Measurements from ENCODE around the gene DAPK1.

Gene DAPK1

DNA sequence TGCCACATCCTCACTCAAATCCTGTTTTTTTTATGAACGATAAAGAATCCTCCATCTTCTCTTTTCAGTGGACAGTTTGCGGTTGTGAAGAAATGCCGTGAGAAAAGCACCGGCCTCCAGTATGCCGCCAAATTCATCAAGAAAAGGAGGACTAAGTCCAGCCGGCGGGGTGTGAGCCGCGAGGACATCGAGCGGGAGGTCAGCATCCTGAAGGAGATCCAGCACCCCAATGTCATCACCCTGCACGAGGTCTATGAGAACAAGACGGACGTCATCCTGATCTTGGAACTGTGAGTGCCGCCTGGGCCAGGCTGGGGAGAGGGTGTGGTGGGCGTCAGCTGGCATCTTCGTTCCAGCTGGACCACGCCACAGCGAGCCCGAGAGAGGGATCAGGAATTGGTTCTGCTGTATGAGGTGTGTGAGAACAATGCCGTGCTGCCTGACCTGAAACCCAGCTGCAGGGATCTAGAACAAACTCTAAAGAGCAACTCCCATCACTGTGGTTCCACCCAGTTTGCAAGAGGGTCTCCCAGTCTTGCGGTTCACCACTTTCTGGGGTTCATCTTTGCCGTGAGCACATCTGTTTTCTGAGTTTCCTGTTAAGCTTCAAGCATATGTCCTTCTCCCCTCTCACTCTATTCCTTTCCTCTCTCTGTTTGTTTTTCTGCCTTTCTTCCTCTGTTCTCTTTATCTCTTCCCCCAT lies 107.4 kb downstream of the DAPK1 start:
- TF ChIP-seq, protein P1, sequence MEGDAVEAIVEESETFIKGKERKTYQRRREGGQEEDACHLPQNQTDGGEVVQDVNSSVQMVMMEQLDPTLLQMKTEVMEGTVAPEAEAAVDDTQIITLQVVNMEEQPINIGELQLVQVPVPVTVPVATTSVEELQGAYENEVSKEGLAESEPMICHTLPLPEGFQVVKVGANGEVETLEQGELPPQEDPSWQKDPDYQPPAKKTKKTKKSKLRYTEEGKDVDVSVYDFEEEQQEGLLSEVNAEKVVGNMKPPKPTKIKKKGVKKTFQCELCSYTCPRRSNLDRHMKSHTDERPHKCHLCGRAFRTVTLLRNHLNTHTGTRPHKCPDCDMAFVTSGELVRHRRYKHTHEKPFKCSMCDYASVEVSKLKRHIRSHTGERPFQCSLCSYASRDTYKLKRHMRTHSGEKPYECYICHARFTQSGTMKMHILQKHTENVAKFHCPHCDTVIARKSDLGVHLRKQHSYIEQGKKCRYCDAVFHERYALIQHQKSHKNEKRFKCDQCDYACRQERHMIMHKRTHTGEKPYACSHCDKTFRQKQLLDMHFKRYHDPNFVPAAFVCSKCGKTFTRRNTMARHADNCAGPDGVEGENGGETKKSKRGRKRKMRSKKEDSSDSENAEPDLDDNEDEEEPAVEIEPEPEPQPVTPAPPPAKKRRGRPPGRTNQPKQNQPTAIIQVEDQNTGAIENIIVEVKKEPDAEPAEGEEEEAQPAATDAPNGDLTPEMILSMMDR (IDR thresholded peaks at IDR 0.05; ENCODE audit: insufficient read depth, low read depth, low read length, missing control alignments): no peak
- DNase-seq (ENCODE audit: low read depth): no peak
- H3K4me3 ChIP-seq (ENCODE audit: low read length): no peak overlapping the region

DNA sequence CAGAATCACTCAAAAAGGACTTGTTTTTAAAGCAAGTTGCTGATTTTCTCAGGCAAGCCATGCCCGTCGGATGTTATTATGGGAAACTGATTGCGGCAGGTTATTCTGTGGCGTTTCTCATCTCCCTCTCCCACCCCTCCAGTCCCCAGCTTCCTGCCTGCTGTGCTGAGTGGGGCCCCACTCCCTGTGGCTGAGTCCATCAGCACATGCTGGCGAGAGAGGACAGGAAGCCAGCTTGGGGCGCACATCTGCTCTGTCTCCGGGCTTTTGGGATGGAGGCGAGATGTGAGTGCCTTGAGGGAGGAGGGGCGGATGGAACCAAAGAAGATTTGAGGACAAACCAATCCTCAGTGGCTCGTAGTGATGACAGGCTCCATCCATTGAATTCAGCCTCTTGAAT lies 108.0 kb downstream of the DAPK1 start:
- TF ChIP-seq, protein P1 (IDR thresholded peaks at IDR 0.05; ENCODE audit: insufficient read depth, low read depth, low read length, missing control alignments): no peak
- H3K4me3 ChIP-seq (ENCODE audit: low read length): no peak overlapping the region
- no peak for DNase-seq (ENCODE audit: low read depth)

DNA sequence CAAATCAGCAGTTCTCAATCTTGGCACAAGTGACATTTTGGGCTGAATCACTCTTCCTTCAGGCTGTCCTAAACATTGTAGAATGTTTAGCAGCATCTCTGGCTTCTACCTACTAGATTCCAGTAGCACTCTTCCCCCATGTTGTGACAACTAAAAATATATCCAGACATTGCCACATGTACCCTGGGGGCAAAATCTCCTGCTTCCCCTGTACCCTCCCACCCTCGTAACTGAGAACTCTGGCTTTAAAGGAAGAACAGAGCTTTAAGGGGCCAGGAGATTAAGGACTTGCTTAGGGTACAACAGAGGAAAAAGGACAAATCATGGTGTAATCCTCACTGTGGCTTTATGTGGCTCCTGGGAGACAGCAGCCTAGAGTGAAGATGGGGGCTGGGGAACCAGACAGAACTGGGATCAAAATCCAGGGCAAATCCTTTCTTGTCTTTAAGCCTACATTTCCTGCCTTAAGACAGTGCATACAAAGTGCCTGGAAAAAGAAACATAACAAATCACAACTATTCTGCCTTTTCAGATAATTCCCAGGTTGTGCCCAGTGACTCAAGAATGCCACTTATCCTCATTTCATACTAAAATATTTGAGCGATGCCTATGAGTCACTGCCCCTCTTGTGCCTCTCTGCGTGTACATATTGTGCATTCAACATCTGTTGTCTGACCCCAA lies 109.3 kb downstream of the DAPK1 start:
- TF ChIP-seq, protein P1 (IDR thresholded peaks at IDR 0.05; ENCODE audit: insufficient read depth, low read depth, low read length, missing control alignments): no peak
- no peak overlapping the region for H3K4me3 ChIP-seq (ENCODE audit: low read length)
- no peak for DNase-seq (ENCODE audit: low read depth)

- TF ChIP-seq, protein P1 (IDR thresholded peaks at IDR 0.05; ENCODE audit: insufficient read depth, low read depth, low read length, missing control alignments): no peak
- H3K4me3 ChIP-seq (ENCODE audit: low read length): no peak overlapping the region
- no peak for DNase-seq (ENCODE audit: low read depth)
Observed at GRCh38 chr9:87607859-87608258, 110.2 kb downstream of the DAPK1 start.

DNA sequence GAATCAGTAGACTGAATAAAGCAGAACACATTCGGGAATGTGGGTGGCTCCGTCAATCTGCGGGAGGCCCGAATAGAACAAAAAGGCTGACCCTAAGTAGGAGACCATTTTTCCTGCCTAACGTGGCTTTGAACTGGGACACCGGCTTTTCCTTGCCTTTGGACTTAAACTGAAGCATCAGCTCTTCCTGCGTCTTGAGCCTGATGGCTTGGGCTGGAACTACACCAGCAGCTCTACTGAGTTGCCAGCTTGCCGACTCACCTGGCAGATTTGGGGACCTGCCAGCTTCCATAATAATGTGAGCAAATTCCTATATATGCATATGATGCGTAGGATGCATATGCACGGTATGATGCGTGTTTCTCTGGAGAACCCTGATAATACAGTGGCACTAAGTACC lies 111.3 kb downstream of the DAPK1 start:
- TF ChIP-seq, protein P1 (IDR thresholded peaks at IDR 0.05; ENCODE audit: insufficient read depth, low read depth, low read length, missing control alignments): no peak
- H3K4me3 ChIP-seq (ENCODE audit: low read length): no peak overlapping the region
- no peak for DNase-seq (ENCODE audit: low read depth)

DNA sequence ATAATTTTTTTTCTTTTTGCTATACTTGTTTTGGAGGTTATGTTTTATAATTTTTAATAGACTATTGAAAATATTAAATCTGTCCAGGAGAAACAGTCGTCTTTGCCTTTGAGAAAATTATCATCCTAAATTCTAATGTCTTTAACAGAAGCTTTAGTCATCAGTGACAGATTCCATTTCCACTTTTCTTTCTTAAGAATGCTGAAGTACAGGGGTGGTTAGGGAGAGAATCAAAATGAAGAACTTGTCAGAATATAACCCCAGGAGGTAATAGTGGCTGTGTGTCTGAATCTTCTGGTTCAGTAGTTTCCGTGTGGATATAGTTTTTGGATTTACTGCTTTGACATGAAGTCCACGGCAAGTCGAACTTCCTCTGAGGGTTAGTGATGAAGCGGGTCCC lies 111.8 kb downstream of the DAPK1 start:
- no peak overlapping the region for H3K4me3 ChIP-seq (ENCODE audit: low read length)
- TF ChIP-seq, protein P1 (IDR thresholded peaks at IDR 0.05; ENCODE audit: insufficient read depth, low read depth, low read length, missing control alignments): no peak
- no peak for DNase-seq (ENCODE audit: low read depth)

Measured in epithelial cell of esophagus (primary cell).